Kidney epithelial cell (primary cell): ENCODE results near the gene CLPTM1L. TPM values are rescaled to one million over a fixed set of nuclear protein-coding genes. Genes with fewer than 3 reads are reported as not detected.

Experiments used
- DNase-seq: peaks from one replicate; pipeline ENCODE4 v3.0.0-alpha.2; 2010; ENCODE audit warnings: low read depth
- H3K27me3 ChIP-seq: 2 replicates; pipeline ENCODE4 v1.6.0; 2011; ENCODE audit warnings: low read length; ENCODE audit not compliant: control insufficient read depth, insufficient read depth
- H3K36me3 ChIP-seq: 2 replicates; pipeline ENCODE4 v1.5.1; 2011; ENCODE audit warnings: low read length; ENCODE audit not compliant: control insufficient read depth, insufficient read depth
- H3K4me3 ChIP-seq: 2 replicates; pipeline ENCODE4 v1.5.1; 2011; ENCODE audit warnings: low read depth, mild to moderate bottlenecking, control low read depth, low read length
- CTCF ChIP-seq: IDR thresholded peaks from 2 replicates; pipeline ENCODE4 v1.5.1; 2011; ENCODE audit warnings: mild to moderate bottlenecking, moderate library complexity, low read length, control low read depth, inconsistent platforms; ENCODE audit not compliant: insufficient read depth, poor library complexity, severe bottlenecking
- total RNA-seq: library from RNA; depleted of rRNA; stranded (reverse); fragments of >200 nt; gene quantifications from 2 replicates; pipeline ENCODE4 v1.2.3, GENCODE V29; 2015

The CLPTM1L gene
- total RNA-seq, 1 donor from 2014 or later: 159 TPM

- H3K27me3 ChIP-seq: peaks cover 45% of the 10 kb centered on the region
- H3K36me3 ChIP-seq: no peaks in the 10 kb centered on the region
- no peak overlapping the region for H3K4me3 ChIP-seq
- TF ChIP-seq CTCF: no peak
- DNase-seq: no peak
These were observed 46.1 kb upstream of the CLPTM1L start for GRCh38 chr5:1390861-1391600.

- Histone ChIP-seq H3K4me3 (no peak overlapping the region), H3K36me3 (no peaks in the 10 kb centered on the region), H3K27me3 (peaks cover 43% of the 10 kb centered on the region)
- no peak for TF ChIP-seq CTCF
- DNase-seq: no peak
These were observed 45.4 kb upstream of the CLPTM1L start for GRCh38 chr5:1390333-1390732.

GRCh38 chr5:1388383-1388967 lies 43.6 kb upstream of the CLPTM1L start:
- Histone ChIP-seq H3K4me3 (no peak overlapping the region), H3K36me3 (no peaks in the 10 kb centered on the region), H3K27me3 (peaks cover 36% of the 10 kb centered on the region)
- no peak for TF ChIP-seq CTCF
- no peak for DNase-seq

- H3K4me3 ChIP-seq: no peak overlapping the region
- TF ChIP-seq CTCF: no peak
- no peak for DNase-seq
- H3K36me3 ChIP-seq: no peaks in the 10 kb centered on the region
- H3K27me3 ChIP-seq: peaks cover 36% of the 10 kb centered on the region
These were observed 43.0 kb upstream of the CLPTM1L start for GRCh38 chr5:1387876-1388275.

GRCh38 chr5:1387059-1387755 lies 42.3 kb upstream of the CLPTM1L start:
- no peak for TF ChIP-seq CTCF

More at GRCh38 chr5:1387059-1387755, 42.3 kb upstream of the CLPTM1L start:
- DNase-seq: no peak
- Histone ChIP-seq H3K36me3 (no peaks in the 10 kb centered on the region), H3K27me3 (peaks cover 35% of the 10 kb centered on the region), H3K4me3 (no peak overlapping the region)
